Lower lobe of right lung (tissue), 2 donors: ENCODE data around the gene HOXA6. TPM values are rescaled to one million over a fixed set of nuclear protein-coding genes. Genes with fewer than 3 reads are reported as not detected.

ENCODE experiments used
- ATAC-seq, 2 donors: fragments of 200-7000 bp; cut with Tn5 transposase; one replicate each; pipeline ENCODE4 v1.9.1; 2020 to 2022; ENCODE audit warnings: mild to moderate bottlenecking in 2 of 2, moderate library complexity in 2 of 2
- DNase-seq: peaks from one replicate; pipeline ENCODE4 v3.0.0-alpha.2; 2020
- H3K27ac ChIP-seq: fragments of 200-600 bp; one replicate; pipeline ENCODE4 v1.8.0; 2022
- H3K27me3 ChIP-seq: fragments of 200-600 bp; one replicate; pipeline ENCODE4 v1.8.0; 2022; ENCODE audit warnings: low read depth
- H3K36me3 ChIP-seq: fragments of 200-600 bp; one replicate; pipeline ENCODE4 v1.8.0; 2022; ENCODE audit warnings: mild to moderate bottlenecking
- H3K4me1 ChIP-seq: fragments of 200-600 bp; one replicate; pipeline ENCODE4 v1.8.0; 2022
- H3K4me3 ChIP-seq: fragments of 200-600 bp; one replicate; pipeline ENCODE4 v1.8.0; 2022; ENCODE audit warnings: mild to moderate bottlenecking
- H3K9me3 ChIP-seq: fragments of 200-600 bp; one replicate; pipeline ENCODE4 v1.8.0; 2022
- CTCF ChIP-seq: fragments of 200-600 bp; IDR thresholded peaks from one replicate; pipeline ENCODE4 v1.8.0; 2022; ENCODE audit warnings: antibody characterized with exemption, mild to moderate bottlenecking
- intact Hi-C: fragments of 100-400 bp; cut with DNase I; formaldehyde crosslinking; loops from one replicate; pipeline ENCODE4 v1.11.0; 2022
- total RNA-seq: library from RNA; stranded (reverse); fragmentation: NEBNext Ultra II Directional; extraction: Animal tissue kit (Norgen Biotek cat#: 25700); gene quantifications from one replicate; pipeline ENCODE4 v1.2.1, GENCODE V29; 2021
- donor health status: DM: no; HTN: yes; CAD: no; lungs with severe emphysema.

HOXA6 gene
- total RNA-seq, 1 donor from 2014 or later: 4.6 TPM

DNA sequence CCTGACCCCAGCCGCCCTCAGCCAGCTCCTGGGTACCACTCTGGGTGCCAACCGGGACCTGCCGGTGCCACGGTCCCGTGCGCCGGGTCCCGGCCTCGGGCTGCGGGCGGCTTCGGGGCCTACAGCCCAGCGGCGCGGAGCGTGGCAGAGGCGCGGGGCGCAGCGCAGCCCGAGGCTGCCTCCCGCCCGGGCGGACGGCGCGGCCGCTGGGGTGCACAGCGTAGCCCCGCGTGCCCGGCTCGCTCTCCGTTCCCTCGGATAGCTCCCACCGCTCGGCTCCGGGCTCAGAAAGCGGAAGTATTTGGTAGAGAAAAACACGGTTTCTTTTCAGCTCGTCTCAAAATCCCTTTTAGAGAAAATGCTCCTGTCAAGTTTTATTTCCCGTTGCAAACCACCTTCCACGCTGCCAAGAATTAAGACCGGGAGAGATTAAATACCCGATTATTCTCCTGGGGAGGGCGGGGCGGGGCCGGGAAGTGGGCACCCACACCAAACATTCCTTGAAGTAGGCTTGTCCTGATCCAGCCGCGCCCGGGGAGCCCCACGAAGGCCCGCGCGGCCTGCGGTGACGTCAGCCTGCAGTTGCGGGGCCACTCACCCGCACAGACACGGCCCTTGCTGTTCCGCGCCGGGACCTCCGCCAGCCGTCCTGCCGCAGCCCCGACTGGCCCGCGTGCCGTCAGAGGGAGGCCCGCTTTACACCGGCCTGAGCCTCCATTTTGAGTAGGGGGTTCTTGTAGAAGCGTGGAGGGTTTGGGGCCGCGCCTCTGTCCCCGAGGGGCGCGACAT lies 45.2 kb upstream of the HOXA6 start:
- peak overlapping the region; percentile 46 for H3K4me3 ChIP-seq
- intact Hi-C loops: loop anchor here (10.0 kb wide), 1 partner anchor 892 kb away; no protein-coding TSS in a partner anchor
- H3K27me3 ChIP-seq: peaks cover 100% of the 10 kb centered on the region
- peaks cover 41% of the 10 kb centered on the region for H3K4me1 ChIP-seq
- peak; percentile 59 to 66 for ATAC-seq
- DNase-seq: no peak
- H3K9me3 ChIP-seq: no peaks in the 10 kb centered on the region
- no peak for TF ChIP-seq CTCF
- H3K36me3 ChIP-seq: no peaks in the 10 kb centered on the region
- no peak overlapping the region for H3K27ac ChIP-seq

GRCh38 chr7:27191833-27192545 lies 44.4 kb upstream of the HOXA6 start:
- DNase-seq (no peak), ATAC-seq (peak; percentile 5 to 11)
- no peaks in the 10 kb centered on the region for H3K36me3 ChIP-seq
- no peak for TF ChIP-seq CTCF
- H3K27me3 ChIP-seq: peaks cover 100% of the 10 kb centered on the region
- no peak overlapping the region for H3K27ac ChIP-seq
- intact Hi-C loops: loop anchor here (10.0 kb wide), 1 partner anchor 893 kb away; no protein-coding TSS in a partner anchor
- H3K4me1 ChIP-seq: peaks cover 42% of the 10 kb centered on the region
- H3K9me3 ChIP-seq: no peaks in the 10 kb centered on the region
- H3K4me3 ChIP-seq: peak overlapping the region; percentile 46

GRCh38 chr7:27191161-27191731 lies 43.7 kb upstream of the HOXA6 start:
- peaks cover 100% of the 10 kb centered on the region for H3K27me3 ChIP-seq

DNA sequence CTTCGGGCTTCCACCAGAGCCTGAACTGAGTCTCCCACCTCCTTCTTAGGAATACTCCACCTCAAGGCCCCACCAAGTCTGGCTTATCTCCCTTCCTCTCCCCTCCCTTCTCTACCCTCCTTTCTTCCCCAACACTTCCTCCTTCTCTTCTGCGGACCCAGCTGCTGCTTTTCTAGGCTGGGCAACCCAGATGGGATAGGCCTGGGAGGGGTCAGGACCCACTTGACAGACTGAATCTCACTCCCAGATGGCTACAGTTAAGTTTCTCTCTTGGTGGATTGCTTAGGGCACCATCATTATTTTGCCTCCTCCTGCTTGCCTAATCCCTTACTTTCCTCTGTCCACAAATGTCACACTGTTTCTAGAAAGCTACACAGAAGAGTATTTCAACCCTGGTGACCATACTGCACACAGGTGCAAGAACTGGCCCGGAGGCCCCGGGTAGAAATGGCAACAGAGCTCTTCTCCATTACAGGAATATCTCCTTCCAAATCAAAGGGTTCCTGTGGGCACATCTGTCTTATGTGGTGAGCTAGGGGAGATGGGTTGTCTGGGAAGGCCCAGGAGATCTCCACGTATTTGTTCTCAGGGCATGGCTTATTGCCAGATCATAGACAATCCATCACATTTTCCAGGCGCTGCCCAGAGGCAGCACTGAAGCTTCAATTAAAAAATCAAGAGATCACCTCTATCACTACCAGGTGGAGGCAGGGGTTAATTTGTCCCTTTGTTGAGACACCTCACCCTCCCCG lies 42.6 kb upstream of the HOXA6 start:
- TF ChIP-seq CTCF: no peak
- H3K9me3 ChIP-seq: no peaks in the 10 kb centered on the region
- H3K36me3 ChIP-seq: no peaks in the 10 kb centered on the region
- ATAC-seq (no peak), DNase-seq (no peak)
- no peak overlapping the region for H3K4me3 ChIP-seq
- peaks cover 49% of the 10 kb centered on the region for H3K4me1 ChIP-seq
- H3K27ac ChIP-seq: no peak overlapping the region
- intact Hi-C loops: loop anchor here (10.0 kb wide), 1 partner anchor 895 kb away; no protein-coding TSS in a partner anchor
- H3K27me3 ChIP-seq: peaks cover 100% of the 10 kb centered on the region

More at GRCh38 chr7:27191161-27191731, 43.7 kb upstream of the HOXA6 start:
- intact Hi-C loops: loop anchor here (10.0 kb wide), 1 partner anchor 894 kb away; no protein-coding TSS in a partner anchor
- no peak overlapping the region for H3K27ac ChIP-seq
- no peak for TF ChIP-seq CTCF
- H3K9me3 ChIP-seq: no peaks in the 10 kb centered on the region
- ATAC-seq (no peak), DNase-seq (no peak)
- no peak overlapping the region for H3K4me3 ChIP-seq
- peaks cover 42% of the 10 kb centered on the region for H3K4me1 ChIP-seq
- no peaks in the 10 kb centered on the region for H3K36me3 ChIP-seq
